Endodermal cell (in vitro differentiated cells): ENCODE results near the gene INTS6L. TPM values are rescaled to one million over a fixed set of nuclear protein-coding genes. Genes with fewer than 3 reads are reported as not detected.

Experiments used
- DNase-seq: peaks from one replicate; pipeline ENCODE4 v3.0.0-alpha.2; 2017
- H3K27ac ChIP-seq: 2 replicates; pipeline ENCODE4 v1.5.1; 2013; ENCODE audit warnings: mild to moderate bottlenecking, low read depth, low read length, moderate library complexity
- H3K27me3 ChIP-seq: 2 replicates; pipeline ENCODE4 v1.6.1; 2013; ENCODE audit warnings: mild to moderate bottlenecking, low read length, moderate library complexity; ENCODE audit not compliant: insufficient read depth, control insufficient read depth, poor library complexity, severe bottlenecking
- H3K36me3 ChIP-seq: 2 replicates; pipeline ENCODE4 v1.7.0; 2013; ENCODE audit warnings: mild to moderate bottlenecking, low read length, moderate library complexity; ENCODE audit not compliant: control insufficient read depth, insufficient read depth
- H3K4me1 ChIP-seq: one replicate; pipeline ENCODE4 v1.7.0; 2013; ENCODE audit warnings: low read length; ENCODE audit not compliant: control insufficient read depth, insufficient read depth
- H3K4me3 ChIP-seq: 2 replicates; pipeline ENCODE4 v1.5.1; 2013; ENCODE audit warnings: mild to moderate bottlenecking, low read length, moderate library complexity
- H3K9ac ChIP-seq: 2 replicates; pipeline ENCODE4 v1.6.1; 2013; ENCODE audit warnings: mild to moderate bottlenecking, low read length, moderate library complexity; ENCODE audit not compliant: poor library complexity, severe bottlenecking; ENCODE audit errors: extremely low read depth
- H3K9me3 ChIP-seq: 2 replicates; pipeline ENCODE4 v1.6.1; 2013; ENCODE audit warnings: mild to moderate bottlenecking, low read length, moderate library complexity; ENCODE audit not compliant: control insufficient read depth
- H3K27ac Mint-ChIP-seq: 2 replicates; pipeline ENCODE4 v1.8.0; 2020; ENCODE audit warnings: mixed read lengths
- H3K27me3 Mint-ChIP-seq: 2 replicates; pipeline ENCODE4 v1.8.0; 2021; ENCODE audit warnings: mild to moderate bottlenecking, mixed read lengths; ENCODE audit not compliant: insufficient read depth
- H3K36me3 Mint-ChIP-seq: 2 replicates; pipeline ENCODE4 v1.8.0; 2020; ENCODE audit warnings: low read depth, mixed read lengths
- H3K4me1 Mint-ChIP-seq: 2 replicates; pipeline ENCODE4 v1.8.0; 2020; ENCODE audit warnings: mixed read lengths
- H3K4me3 Mint-ChIP-seq: 2 replicates; pipeline ENCODE4 v1.8.0; 2020; ENCODE audit warnings: mild to moderate bottlenecking, moderate library complexity, mixed read lengths
- H3K9me3 Mint-ChIP-seq: 2 replicates; pipeline ENCODE4 v1.8.0; 2020; ENCODE audit warnings: mild to moderate bottlenecking, mixed read lengths
- CTCF ChIP-seq: fragments of 200-600 bp; sonication (generic); conservative IDR thresholded peaks from 2 replicates; pipeline ENCODE4 v1.5.0; 2021; ENCODE audit warnings: antibody characterized with exemption, mild to moderate bottlenecking
- WGBS, 2 experiments: methylation state at CpG; one replicate each; pipeline versions ENCODE4 v1.1.5 to v1.1.7; 2013; ENCODE audit warnings: missing lambda C conversion rate in 2 of 2, mixed read lengths in 1 of 2; ENCODE audit not compliant: insufficient coverage in 1 of 2, insufficient read length in 1 of 2; 5-methylcytosine and 5-hydroxymethylcytosine counted together
- total RNA-seq, 2 donors: library from RNA; stranded (reverse); fragmentation: NEBNext Ultra II Directional in 1 of 2; extraction: Animal tissue kit (Norgen Biotek cat#: 25700) in 1 of 2; gene quantifications; 2 replicates in 1 of 2; 3 replicates in 1 of 2; pipeline ENCODE4 v1.2.1, GENCODE V29; 2021

The INTS6L gene
- total RNA-seq, 2 donors from 2014 or later: 7.3 to 9.1 TPM

- Histone ChIP-seq H3K9ac (no peak overlapping the region), H3K27ac (no peak overlapping the region), H3K27me3 (no peaks in the 10 kb centered on the region), H3K9me3 (no peaks in the 10 kb centered on the region), H3K36me3 (peaks cover 10% of the 10 kb centered on the region), H3K4me1 (no peaks in the 10 kb centered on the region), H3K4me3 (no peak overlapping the region)
- no peak overlapping the region for H3K27ac Mint-ChIP-seq
- 92 to 94% methylated on average over 2 to 5 of the region's 5 CpGs for WGBS, 2 experiments
- TF ChIP-seq CTCF: no peak
- H3K27me3 Mint-ChIP-seq: no peaks in the 10 kb centered on the region
- H3K36me3 Mint-ChIP-seq: peaks cover 2% of the 10 kb centered on the region
- H3K4me1 Mint-ChIP-seq: peaks cover 8% of the 10 kb centered on the region
- H3K9me3 Mint-ChIP-seq: peaks cover 29% of the 10 kb centered on the region
- no peak overlapping the region for H3K4me3 Mint-ChIP-seq
- no peak for DNase-seq
Observed at GRCh38 chrX:135544338-135544948, 24.0 kb downstream of the INTS6L start.

- H3K27ac Mint-ChIP-seq: no peak overlapping the region
- no peak for DNase-seq
- H3K4me3 ChIP-seq: no peak overlapping the region
- no peak overlapping the region for H3K4me3 Mint-ChIP-seq
- H3K9me3 Mint-ChIP-seq: peaks cover 34% of the 10 kb centered on the region
- no peak overlapping the region for H3K9ac ChIP-seq
- H3K4me1 ChIP-seq: no peaks in the 10 kb centered on the region
- no peaks in the 10 kb centered on the region for H3K27me3 ChIP-seq
- peaks cover 18% of the 10 kb centered on the region for H3K36me3 ChIP-seq
- no peak overlapping the region for H3K27ac ChIP-seq
- H3K27me3 Mint-ChIP-seq: no peaks in the 10 kb centered on the region
- WGBS, 2 experiments: 92% methylated on average over 4 of the region's 4 CpGs; no CpG with 5 or more reads in 1 of the 2 experiments
- TF ChIP-seq CTCF: no peak
- peaks cover 10% of the 10 kb centered on the region for H3K36me3 Mint-ChIP-seq
- H3K9me3 ChIP-seq: no peaks in the 10 kb centered on the region
- peaks cover 8% of the 10 kb centered on the region for H3K4me1 Mint-ChIP-seq
Observed at GRCh38 chrX:135547767-135548166, 27.3 kb downstream of the INTS6L start.

- H3K4me3 ChIP-seq: no peak overlapping the region
- DNase-seq: no peak
- H3K4me3 Mint-ChIP-seq: no peak overlapping the region
- no peak overlapping the region for H3K9ac ChIP-seq
- WGBS, 2 experiments: 95% methylated on average over 2 of the region's 2 CpGs; no CpG with 5 or more reads in 1 of the 2 experiments
- peaks cover 1% of the 10 kb centered on the region for H3K4me1 Mint-ChIP-seq
- H3K9me3 Mint-ChIP-seq: peaks cover 29% of the 10 kb centered on the region
- H3K27me3 ChIP-seq: no peaks in the 10 kb centered on the region
- no peak overlapping the region for H3K27ac Mint-ChIP-seq
- H3K27me3 Mint-ChIP-seq: no peaks in the 10 kb centered on the region
- no peak for TF ChIP-seq CTCF
- H3K36me3 Mint-ChIP-seq: peaks cover 11% of the 10 kb centered on the region
- no peaks in the 10 kb centered on the region for H3K9me3 ChIP-seq
- H3K36me3 ChIP-seq: peaks cover 18% of the 10 kb centered on the region
- no peak overlapping the region for H3K27ac ChIP-seq
- no peaks in the 10 kb centered on the region for H3K4me1 ChIP-seq
Observed at GRCh38 chrX:135549519-135549918, 29.1 kb downstream of the INTS6L start.
